GM13976 (cell line): ENCODE results near the gene ZBP1.

Experiments used
- DNase-seq: peaks from one replicate; pipeline ENCODE4 v3.0.0; 2012; ENCODE audit warnings: low spot score
- in situ Hi-C: fragments of 300-500 bp; cut with MboI; formaldehyde crosslinking; loops from one replicate; pipeline ENCODE4 v1.12.0; 2022; ENCODE audit warnings: low sequenced_read_pairs, mixed read lengths, inconsistent platforms; ENCODE audit not compliant: unreplicated experiment
- TF ChIP-seq, protein P1 (sequence below): IDR thresholded peaks from 2 replicates; pipeline ENCODE4 v1.5.1; 2012; ENCODE audit warnings: borderline replicate concordance, mild to moderate bottlenecking; ENCODE audit not compliant: insufficient read depth; ENCODE audit errors: extremely low read depth, missing control alignments, control extremely low read depth

ZBP1 gene

DNA sequence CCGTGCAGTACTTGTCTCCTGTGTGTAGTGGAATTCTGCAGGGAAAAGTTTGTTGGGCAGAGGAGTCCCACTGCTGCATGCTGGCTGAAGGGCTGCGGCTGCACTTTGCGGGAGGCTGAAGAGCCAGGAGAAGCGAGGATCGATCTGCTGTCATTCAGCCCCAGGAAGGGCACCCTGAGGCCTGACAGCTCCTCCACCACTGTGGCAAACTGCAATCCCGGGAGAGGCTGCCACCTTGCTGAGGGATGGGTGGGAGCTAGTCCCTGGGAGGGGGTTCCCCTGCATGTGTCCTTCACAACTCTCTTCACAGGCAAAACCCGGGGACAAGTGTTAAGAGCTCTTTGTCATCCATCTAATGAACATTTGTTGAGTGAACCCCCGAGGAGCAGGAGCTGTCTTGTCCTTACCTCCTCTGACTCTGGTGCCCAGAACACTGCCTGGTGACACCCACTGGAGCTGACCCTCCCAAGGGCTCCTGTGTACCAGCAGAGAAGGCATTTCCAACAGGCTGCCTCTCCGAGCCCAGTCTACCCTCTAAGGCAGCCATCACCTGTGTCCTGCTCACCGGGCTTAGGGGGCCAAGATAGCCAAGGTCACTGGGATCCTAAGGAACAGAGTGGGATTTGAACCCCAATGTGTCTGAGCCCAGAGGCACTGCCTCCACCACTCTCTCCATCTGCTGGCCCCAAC lies 41.6 kb downstream of the ZBP1 start:
- TF ChIP-seq, protein P1, sequence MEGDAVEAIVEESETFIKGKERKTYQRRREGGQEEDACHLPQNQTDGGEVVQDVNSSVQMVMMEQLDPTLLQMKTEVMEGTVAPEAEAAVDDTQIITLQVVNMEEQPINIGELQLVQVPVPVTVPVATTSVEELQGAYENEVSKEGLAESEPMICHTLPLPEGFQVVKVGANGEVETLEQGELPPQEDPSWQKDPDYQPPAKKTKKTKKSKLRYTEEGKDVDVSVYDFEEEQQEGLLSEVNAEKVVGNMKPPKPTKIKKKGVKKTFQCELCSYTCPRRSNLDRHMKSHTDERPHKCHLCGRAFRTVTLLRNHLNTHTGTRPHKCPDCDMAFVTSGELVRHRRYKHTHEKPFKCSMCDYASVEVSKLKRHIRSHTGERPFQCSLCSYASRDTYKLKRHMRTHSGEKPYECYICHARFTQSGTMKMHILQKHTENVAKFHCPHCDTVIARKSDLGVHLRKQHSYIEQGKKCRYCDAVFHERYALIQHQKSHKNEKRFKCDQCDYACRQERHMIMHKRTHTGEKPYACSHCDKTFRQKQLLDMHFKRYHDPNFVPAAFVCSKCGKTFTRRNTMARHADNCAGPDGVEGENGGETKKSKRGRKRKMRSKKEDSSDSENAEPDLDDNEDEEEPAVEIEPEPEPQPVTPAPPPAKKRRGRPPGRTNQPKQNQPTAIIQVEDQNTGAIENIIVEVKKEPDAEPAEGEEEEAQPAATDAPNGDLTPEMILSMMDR = no peak
- in situ Hi-C loops = no loop called here

DNA sequence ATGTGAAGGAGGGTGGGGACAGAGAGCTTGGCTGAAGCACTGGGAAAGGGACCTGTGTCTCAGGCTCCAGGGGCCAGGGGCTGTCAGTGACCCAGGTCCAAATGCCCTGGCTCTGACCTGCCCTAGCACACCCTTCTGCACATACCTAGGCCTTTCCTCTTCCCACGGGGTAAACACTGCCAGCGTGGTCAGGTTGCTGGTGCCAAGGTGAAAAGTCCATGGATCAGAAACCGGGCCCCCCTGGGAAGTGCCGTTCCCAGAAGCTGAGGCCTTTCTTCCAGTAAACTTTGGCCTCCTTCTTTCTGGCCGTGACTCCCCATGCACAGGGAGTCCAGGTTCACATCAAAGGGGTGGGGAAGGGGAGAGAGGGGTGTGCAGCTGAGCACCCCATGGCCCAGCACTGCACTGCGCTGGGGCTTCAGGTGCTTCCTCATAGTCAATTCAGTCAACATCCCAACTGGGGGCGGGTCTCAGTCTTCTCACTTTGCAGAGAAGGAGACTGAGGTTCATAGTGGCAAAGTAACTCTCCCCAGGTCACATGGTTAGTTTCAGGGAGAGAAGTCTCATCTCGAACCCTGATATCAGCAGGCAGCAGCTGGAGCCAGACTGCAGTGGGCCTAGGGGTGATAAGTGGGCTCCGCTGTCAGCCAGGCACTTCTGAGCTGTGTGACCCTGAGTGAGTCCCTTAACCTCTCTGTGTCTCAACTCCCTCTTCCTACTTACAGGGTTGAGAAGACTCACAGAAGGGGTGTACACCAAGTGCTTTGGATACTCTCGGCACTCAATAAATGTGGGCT lies 42.3 kb downstream of the ZBP1 start:
- in situ Hi-C loops = no loop called here
- TF ChIP-seq, protein P1 = no peak
- no peak for DNase-seq

More for the DNA sequence above, 41.6 kb downstream of the ZBP1 start:
- DNase-seq = no peak

DNA sequence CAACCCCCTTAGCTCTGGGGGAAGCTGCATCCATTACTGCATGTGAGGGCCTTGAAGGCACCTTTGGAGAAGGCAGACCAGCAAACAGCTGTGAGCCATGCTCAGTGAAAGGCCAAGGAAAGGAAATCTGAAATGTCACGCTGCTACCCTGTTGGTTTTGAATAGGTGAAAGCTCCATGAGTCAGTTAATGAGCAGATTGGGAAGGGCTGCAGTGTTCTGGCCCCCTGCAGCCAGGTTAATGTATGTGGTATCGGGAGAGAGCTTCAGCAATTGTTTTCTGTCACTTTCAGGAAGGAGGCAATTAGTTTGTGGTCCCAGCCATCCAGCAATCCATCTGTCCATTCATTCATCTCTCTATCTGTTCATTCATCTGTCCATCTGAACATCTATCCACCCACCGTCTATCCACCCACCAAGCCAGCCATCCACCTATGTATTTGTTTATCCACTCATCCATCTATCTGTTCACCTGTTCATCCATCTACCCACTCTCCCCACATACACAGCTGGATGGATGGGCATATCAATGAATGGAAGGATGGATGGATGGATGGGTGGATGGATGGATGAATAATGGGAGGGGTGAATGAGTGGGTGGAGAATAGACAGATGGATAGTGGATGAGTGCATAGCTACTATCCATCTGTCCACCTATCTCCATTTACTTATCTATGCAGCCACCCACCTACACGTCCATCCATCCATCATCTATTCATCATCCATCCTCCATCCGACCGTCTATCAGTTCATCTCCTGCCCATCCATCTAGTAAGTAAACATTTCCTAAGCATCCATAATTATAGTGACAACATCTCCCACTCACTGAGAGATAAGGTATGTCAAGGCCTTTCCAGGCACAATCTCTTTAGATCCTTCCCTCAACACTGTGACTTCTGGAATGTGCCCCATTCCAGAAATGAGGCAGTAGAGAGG lies 43.3 kb downstream of the ZBP1 start:
- TF ChIP-seq, protein P1 = no peak
- in situ Hi-C loops = no loop called here
- no peak for DNase-seq

DNA sequence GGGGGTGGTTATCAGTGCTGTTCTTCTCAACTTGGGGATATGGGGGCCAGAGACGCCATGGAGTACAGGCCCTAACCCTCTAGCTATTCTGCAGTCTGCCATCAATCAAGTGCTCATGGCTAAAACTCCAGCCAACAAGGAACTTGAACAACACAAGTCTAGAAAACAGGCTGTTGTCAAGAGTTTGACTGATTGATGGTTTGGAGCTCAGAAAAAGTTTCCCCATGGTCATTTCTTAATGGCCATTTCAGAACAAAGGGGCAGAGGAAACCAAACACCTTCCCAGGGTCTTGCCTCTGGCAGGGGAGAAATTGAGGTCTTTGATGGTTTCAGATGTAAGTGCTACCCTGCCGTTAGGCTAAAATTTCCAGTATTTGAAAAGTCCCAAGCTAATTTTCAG lies 44.2 kb downstream of the ZBP1 start:
- in situ Hi-C loops = no loop called here
- no peak for DNase-seq
- TF ChIP-seq, protein P1 = no peak

DNA sequence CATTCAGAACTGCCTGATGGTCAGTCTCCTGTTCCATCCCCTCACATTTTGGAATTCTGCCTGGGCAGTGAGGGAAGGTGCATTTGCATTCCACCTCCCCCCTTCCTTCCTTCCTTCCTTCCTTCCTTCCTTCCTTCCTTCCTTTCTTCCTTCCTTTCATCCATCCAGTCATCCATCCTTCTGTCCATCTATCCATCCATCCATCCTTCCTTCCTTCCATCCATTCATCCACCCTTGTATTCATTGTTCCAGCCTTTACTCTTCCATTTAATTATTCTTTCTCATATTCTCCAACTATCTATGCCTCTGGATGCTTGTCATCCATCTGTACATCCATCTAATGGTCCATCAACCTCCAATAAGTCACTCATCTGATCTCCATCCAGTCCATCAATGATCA lies 45.3 kb downstream of the ZBP1 start:
- DNase-seq = no peak
- in situ Hi-C loops = no loop called here
- TF ChIP-seq, protein P1 = no peak

DNA sequence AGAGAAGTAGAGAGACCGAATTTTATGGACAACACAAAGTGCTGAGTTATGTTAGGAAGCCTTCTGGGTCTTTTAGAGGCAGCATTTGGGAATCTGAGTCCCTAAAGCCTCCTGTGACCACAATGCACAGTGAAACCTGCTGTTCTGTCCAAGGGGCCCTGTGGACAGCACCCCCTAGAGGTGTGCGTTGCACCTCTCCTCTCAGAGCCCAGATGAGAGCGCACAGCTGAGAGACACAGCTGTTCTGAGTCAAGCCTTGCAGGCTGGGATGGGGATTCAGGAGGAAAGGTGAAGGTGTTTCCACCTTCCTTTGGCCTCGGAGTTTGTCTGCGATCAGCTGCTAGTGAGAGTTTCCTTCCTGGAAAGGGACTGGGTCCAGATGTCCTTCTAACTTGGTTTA lies 46.3 kb downstream of the ZBP1 start:
- in situ Hi-C loops = no loop called here
- DNase-seq = no peak
- TF ChIP-seq, protein P1 = peak; percentile 3
